Measurements from ENCODE around the gene CHST2. TPM values are rescaled to one million over a fixed set of nuclear protein-coding genes. Genes with fewer than 3 reads are reported as not detected.

Gene CHST2
- total RNA-seq, 2 donors from 2014 or later: 1.8 to 2.2 TPM

- no peak for ATAC-seq
- peaks cover 3% of the 10 kb centered on the region for H3K4me1 Mint-ChIP-seq
- peaks cover 4% of the 10 kb centered on the region for H3K36me3 Mint-ChIP-seq (ENCODE audit: low read depth)
- H3K9me3 ChIP-seq (ENCODE audit: control insufficient read depth, low read length, poor library complexity, severe bottlenecking): no peaks in the 10 kb centered on the region
- no peak for DNase-seq
- no peak overlapping the region for H3K27ac Mint-ChIP-seq
- no peak overlapping the region for H3K4me3 Mint-ChIP-seq
- peaks cover 25% of the 10 kb centered on the region for H3K27me3 Mint-ChIP-seq
Measured at GRCh38 chr3:143128227-143128955, 8.8 kb downstream of the CHST2 start.

- H3K36me3 Mint-ChIP-seq (ENCODE audit: low read depth): peaks cover 4% of the 10 kb centered on the region
- DNase-seq (no peak), ATAC-seq (no peak)
- no peak overlapping the region for H3K27ac Mint-ChIP-seq
- no peaks in the 10 kb centered on the region for H3K9me3 ChIP-seq (ENCODE audit: control insufficient read depth, low read length, poor library complexity, severe bottlenecking)
- no peak overlapping the region for H3K4me3 Mint-ChIP-seq
- H3K4me1 Mint-ChIP-seq: no peaks in the 10 kb centered on the region
- peaks cover 10% of the 10 kb centered on the region for H3K27me3 Mint-ChIP-seq
Measured at GRCh38 chr3:143132246-143132980, 12.8 kb downstream of the CHST2 start.

- H3K9me3 ChIP-seq (ENCODE audit: control insufficient read depth, low read length, poor library complexity, severe bottlenecking): no peaks in the 10 kb centered on the region
- peaks cover 10% of the 10 kb centered on the region for H3K27me3 Mint-ChIP-seq
- no peak overlapping the region for H3K4me3 Mint-ChIP-seq
- DNase-seq (no peak), ATAC-seq (no peak)
- H3K36me3 Mint-ChIP-seq (ENCODE audit: low read depth): peaks cover 4% of the 10 kb centered on the region
- H3K27ac Mint-ChIP-seq: no peak overlapping the region
- no peaks in the 10 kb centered on the region for H3K4me1 Mint-ChIP-seq
Measured at GRCh38 chr3:143134471-143134870, 14.9 kb downstream of the CHST2 start.

- no peak for ATAC-seq
- no peak for DNase-seq
- no peaks in the 10 kb centered on the region for H3K9me3 ChIP-seq (ENCODE audit: control insufficient read depth, low read length, poor library complexity, severe bottlenecking)
- no peak overlapping the region for H3K27ac Mint-ChIP-seq
- H3K4me1 Mint-ChIP-seq: no peaks in the 10 kb centered on the region
- peaks cover 15% of the 10 kb centered on the region for H3K27me3 Mint-ChIP-seq
- H3K36me3 Mint-ChIP-seq (ENCODE audit: low read depth): peaks cover 2% of the 10 kb centered on the region
- no peak overlapping the region for H3K4me3 Mint-ChIP-seq
Measured at GRCh38 chr3:143135150-143135549, 15.6 kb downstream of the CHST2 start.

GRCh38 chr3:143137435-143138036, 18.0 kb downstream of the CHST2 start:
- DNase-seq (no peak), ATAC-seq (no peak)
- H3K4me1 Mint-ChIP-seq: no peaks in the 10 kb centered on the region
- no peak overlapping the region for H3K27ac Mint-ChIP-seq
- peaks cover 11% of the 10 kb centered on the region for H3K27me3 Mint-ChIP-seq
- H3K4me3 Mint-ChIP-seq: no peak overlapping the region
- no peaks in the 10 kb centered on the region for H3K9me3 ChIP-seq (ENCODE audit: control insufficient read depth, low read length, poor library complexity, severe bottlenecking)
- H3K36me3 Mint-ChIP-seq (ENCODE audit: low read depth): no peaks in the 10 kb centered on the region

- no peaks in the 10 kb centered on the region for H3K9me3 ChIP-seq (ENCODE audit: control insufficient read depth, low read length, poor library complexity, severe bottlenecking)
- H3K27ac Mint-ChIP-seq: no peak overlapping the region
- H3K4me3 Mint-ChIP-seq: no peak overlapping the region
- H3K27me3 Mint-ChIP-seq: peaks cover 10% of the 10 kb centered on the region
- ATAC-seq: no peak
- no peaks in the 10 kb centered on the region for H3K4me1 Mint-ChIP-seq
- no peak for DNase-seq
- no peaks in the 10 kb centered on the region for H3K36me3 Mint-ChIP-seq (ENCODE audit: low read depth)
Measured at GRCh38 chr3:143138953-143139352, 19.4 kb downstream of the CHST2 start.

GRCh38 chr3:143139762-143140161, 20.2 kb downstream of the CHST2 start:
- H3K4me1 Mint-ChIP-seq: no peaks in the 10 kb centered on the region
- DNase-seq (no peak), ATAC-seq (no peak)
- no peak overlapping the region for H3K4me3 Mint-ChIP-seq
- no peaks in the 10 kb centered on the region for H3K9me3 ChIP-seq (ENCODE audit: control insufficient read depth, low read length, poor library complexity, severe bottlenecking)
- no peaks in the 10 kb centered on the region for H3K36me3 Mint-ChIP-seq (ENCODE audit: low read depth)
- peaks cover 10% of the 10 kb centered on the region for H3K27me3 Mint-ChIP-seq
- H3K27ac Mint-ChIP-seq: no peak overlapping the region

GRCh38 chr3:143140550-143140949, 21.0 kb downstream of the CHST2 start:
- no peak overlapping the region for H3K27ac Mint-ChIP-seq
- no peaks in the 10 kb centered on the region for H3K9me3 ChIP-seq (ENCODE audit: control insufficient read depth, low read length, poor library complexity, severe bottlenecking)
- no peaks in the 10 kb centered on the region for H3K4me1 Mint-ChIP-seq
- no peak for ATAC-seq
- no peak for DNase-seq
- H3K36me3 Mint-ChIP-seq (ENCODE audit: low read depth): no peaks in the 10 kb centered on the region
- H3K4me3 Mint-ChIP-seq: no peak overlapping the region
- peaks cover 10% of the 10 kb centered on the region for H3K27me3 Mint-ChIP-seq

GRCh38 chr3:143142354-143142753, 22.8 kb downstream of the CHST2 start:
- no peak for DNase-seq
- H3K36me3 Mint-ChIP-seq (ENCODE audit: low read depth): no peaks in the 10 kb centered on the region
- ATAC-seq: no peak
- no peak overlapping the region for H3K4me3 Mint-ChIP-seq
- no peak overlapping the region for H3K27ac Mint-ChIP-seq
- peaks cover 17% of the 10 kb centered on the region for H3K27me3 Mint-ChIP-seq
- H3K9me3 ChIP-seq (ENCODE audit: control insufficient read depth, low read length, poor library complexity, severe bottlenecking): no peaks in the 10 kb centered on the region
- H3K4me1 Mint-ChIP-seq: no peaks in the 10 kb centered on the region

GRCh38 chr3:143145906-143146305, 26.3 kb downstream of the CHST2 start:
- no peaks in the 10 kb centered on the region for H3K36me3 Mint-ChIP-seq (ENCODE audit: low read depth)
- H3K27ac Mint-ChIP-seq: no peak overlapping the region
- ATAC-seq (no peak), DNase-seq (no peak)
- H3K27me3 Mint-ChIP-seq: peaks cover 7% of the 10 kb centered on the region
- no peaks in the 10 kb centered on the region for H3K4me1 Mint-ChIP-seq
- no peak overlapping the region for H3K4me3 Mint-ChIP-seq
- no peaks in the 10 kb centered on the region for H3K9me3 ChIP-seq (ENCODE audit: control insufficient read depth, low read length, poor library complexity, severe bottlenecking)

- Mint-ChIP-seq H3K4me1 (peaks cover 1% of the 10 kb centered on the region), H3K27ac (no peak overlapping the region)
- ATAC-seq: no peak
Measured at GRCh38 chr3:143146486-143147274, 27.1 kb downstream of the CHST2 start.

GRCh38 chr3:143147707-143148106, 28.1 kb downstream of the CHST2 start:
- Mint-ChIP-seq H3K27ac (no peak overlapping the region), H3K4me3 (no peak overlapping the region), H3K4me1 (peaks cover 3% of the 10 kb centered on the region), H3K27me3 (peaks cover 7% of the 10 kb centered on the region), H3K36me3 (ENCODE audit: low read depth) (no peaks in the 10 kb centered on the region)
- H3K9me3 ChIP-seq (ENCODE audit: control insufficient read depth, low read length, poor library complexity, severe bottlenecking): no peaks in the 10 kb centered on the region
- DNase-seq (no peak), ATAC-seq (no peak)

More at GRCh38 chr3:143146486-143147274, 27.1 kb downstream of the CHST2 start:
- no peak for DNase-seq
- Mint-ChIP-seq H3K36me3 (ENCODE audit: low read depth) (no peaks in the 10 kb centered on the region), H3K4me3 (no peak overlapping the region), H3K27me3 (peaks cover 7% of the 10 kb centered on the region)
- no peaks in the 10 kb centered on the region for H3K9me3 ChIP-seq (ENCODE audit: control insufficient read depth, low read length, poor library complexity, severe bottlenecking)

GRCh38 chr3:143150071-143150470, 30.5 kb downstream of the CHST2 start:
- H3K9me3 ChIP-seq (ENCODE audit: control insufficient read depth, low read length, poor library complexity, severe bottlenecking): no peaks in the 10 kb centered on the region
- no peak overlapping the region for H3K4me3 Mint-ChIP-seq
- no peak for DNase-seq
- H3K36me3 Mint-ChIP-seq (ENCODE audit: low read depth): no peaks in the 10 kb centered on the region
- H3K27ac Mint-ChIP-seq: no peak overlapping the region
- ATAC-seq: no peak
- H3K27me3 Mint-ChIP-seq: peaks cover 7% of the 10 kb centered on the region
- H3K4me1 Mint-ChIP-seq: peaks cover 3% of the 10 kb centered on the region

Data from T-helper 17 cell (primary cell).